GM19467 (cell line): ENCODE measurements around the gene ANKH.
"Not testable (repeated sequence)": the region's sequence is repeated elsewhere in the genome, so short reads cannot be mapped to it uniquely, and the experiment has no call there.

Source experiments
- ATAC-seq: cut with Tn5 transposase; IDR thresholded peaks from one replicate; pipeline ENCODE4 v1.9.1; 2021; ENCODE audit warnings: mild to moderate bottlenecking, moderate library complexity; ENCODE audit not compliant: unreplicated experiment

ANKH gene

DNA sequence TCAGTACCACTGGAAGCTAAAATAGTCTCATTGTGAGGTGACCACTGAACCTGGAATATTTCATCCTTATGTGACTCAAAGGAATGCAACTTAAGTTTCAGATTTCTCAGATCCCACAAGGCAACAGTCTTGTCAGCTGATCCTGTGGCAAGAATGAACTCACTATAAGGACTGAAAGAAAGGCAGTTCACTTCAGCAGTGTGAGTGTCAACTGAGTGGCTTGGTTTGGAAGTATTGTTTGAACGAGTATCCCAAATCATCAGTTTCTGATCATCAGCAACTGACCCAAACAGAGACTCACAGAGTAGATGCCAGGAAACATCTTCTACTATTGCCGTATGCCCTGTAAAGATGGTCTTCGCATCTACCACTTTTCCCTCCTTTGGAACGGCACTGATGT lies 74.2 kb downstream of the ANKH start:
- ATAC-seq, result not testable (repeated sequence)

DNA sequence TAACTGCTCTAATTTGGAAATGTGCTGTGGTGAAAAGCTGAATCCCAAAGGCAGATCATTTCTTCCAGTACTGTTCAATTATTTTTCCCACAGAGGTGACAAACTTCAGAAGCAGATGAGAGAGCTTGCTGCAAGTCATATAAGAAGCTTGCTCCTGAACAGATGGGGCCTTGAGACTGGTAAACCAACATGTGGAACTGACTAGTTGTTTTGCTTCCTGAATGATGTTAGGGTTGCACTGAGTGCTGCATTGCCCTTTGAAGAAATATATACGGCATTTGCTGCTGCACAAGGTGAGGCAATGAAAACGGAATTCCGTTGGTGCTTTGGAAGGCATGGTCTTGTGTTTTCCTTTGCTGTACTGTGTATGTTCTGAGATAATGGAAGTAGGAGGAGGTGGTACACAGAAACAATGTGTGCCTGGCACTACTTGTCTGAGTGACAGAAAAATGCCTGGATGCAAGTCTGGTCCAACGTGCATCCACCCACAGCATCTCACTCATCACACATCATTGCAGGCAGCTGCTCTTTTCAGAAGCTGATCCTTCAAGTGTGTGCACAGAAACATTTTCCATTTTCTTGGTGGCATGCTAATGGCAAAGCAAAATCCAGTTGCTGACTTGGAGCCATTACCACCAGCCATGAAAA lies 76.9 kb downstream of the ANKH start:
- ATAC-seq, result no peak

DNA sequence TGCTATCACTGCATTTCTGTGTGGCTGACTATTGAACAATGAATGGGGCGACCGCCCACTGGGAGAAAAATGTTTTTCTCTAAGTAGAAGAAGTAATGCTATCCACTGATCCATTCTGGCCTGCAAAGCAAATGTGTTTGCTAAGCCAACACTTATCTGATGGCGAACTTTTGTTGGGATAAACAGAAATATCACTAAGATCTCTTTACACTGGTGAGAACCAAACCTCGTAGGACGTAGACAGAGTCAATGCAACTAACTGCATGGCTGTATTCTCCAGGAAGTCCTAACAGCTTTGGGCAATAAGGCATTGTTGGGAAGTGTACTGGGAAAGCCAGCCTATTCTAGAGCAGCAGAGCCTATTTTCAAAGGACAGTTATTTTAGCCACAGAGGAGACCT lies 77.7 kb downstream of the ANKH start:
- no peak for ATAC-seq

DNA sequence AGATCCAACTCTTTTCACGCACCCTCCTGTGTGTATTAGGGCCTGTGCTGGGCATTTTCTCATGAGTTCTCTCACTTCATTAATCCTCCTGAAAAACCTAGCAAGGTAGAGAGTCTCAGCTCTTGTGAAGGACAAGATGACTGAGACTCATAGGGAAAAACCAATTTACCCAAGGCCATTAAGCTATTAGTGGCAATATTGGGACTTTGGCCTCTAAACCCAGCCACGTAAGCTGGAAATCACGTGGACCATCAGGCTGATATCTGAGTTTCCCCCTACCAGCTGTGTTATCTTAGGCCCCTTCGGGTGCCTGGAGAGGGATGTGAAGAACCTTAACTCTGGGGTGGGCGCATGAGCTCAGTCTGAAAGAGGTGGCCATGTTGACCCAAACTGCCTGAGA lies 80.7 kb downstream of the ANKH start:
- ATAC-seq, result no peak

DNA sequence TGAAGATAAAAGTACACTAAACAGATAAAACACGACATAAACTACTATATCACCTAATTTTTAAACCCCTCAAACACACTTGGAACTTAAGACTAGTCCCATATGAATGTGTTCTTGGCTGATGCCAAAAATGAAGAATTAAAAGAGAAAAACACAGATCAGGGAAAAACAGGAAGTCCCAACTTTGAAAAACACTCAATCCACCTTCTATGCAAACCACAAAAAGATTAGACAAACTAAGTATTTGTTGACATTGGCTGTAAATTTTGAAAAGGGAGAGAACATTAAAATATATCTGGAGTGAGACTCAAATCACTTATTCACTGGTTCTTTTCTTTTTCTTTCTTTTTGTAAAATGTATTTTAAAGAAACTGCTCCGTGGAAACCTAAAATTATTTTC lies 81.4 kb downstream of the ANKH start:
- ATAC-seq, result no peak

DNA sequence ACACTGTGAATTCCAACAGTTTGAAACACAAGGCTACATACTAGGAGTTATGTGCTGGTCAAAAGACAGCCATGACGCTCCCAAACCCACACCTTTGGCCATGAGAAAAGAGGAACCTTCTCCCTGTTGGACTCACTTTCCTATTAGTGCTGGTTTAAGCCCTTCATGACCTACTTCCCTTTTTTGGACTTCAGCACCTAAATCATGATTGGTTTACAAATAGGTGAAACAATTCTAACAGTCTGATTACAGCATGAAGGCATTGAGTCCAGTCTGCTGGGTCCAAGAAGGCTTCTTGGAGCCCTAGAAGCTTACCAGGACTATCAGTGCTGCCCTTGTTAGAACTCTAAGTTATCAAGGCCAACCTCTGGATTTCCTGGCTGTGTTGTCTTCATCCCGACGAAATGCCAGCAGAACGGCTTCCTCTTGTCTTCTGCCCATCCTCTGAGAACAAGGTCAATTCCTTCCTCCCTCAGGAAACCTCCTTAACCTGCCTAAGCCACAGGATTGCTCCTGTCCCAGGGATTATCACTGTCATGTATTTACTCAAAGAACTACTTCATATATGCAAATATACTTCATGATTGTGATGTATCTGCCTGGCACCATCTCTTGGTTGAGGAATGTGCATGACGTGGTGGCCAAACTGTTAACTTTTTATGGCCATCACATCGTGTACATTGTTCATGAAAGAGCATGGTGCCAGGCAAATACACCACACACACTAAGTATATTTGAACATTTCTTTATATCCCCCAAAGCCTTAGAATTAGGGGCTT lies 83.6 kb downstream of the ANKH start:
- ATAC-seq, result no peak

DNA sequence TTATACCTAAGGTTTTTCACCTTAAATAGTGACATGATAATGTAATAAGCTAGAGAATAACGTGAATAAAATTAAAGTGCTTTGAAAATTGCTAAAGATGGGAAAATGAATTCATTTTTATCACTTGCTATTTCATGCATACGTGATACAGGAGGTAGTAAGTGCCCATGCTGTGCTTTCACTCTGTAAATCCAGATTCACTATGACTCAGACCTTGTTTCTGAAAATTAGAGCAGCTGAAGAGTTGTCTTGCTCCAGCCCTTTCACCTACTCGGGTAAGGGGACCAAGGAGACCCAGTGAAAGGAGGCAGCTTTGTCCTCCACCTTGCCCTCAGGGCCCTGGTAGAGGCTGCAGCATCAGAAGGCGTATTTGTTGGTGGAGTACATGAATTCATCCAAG lies 87.9 kb downstream of the ANKH start:
- no peak for ATAC-seq

DNA sequence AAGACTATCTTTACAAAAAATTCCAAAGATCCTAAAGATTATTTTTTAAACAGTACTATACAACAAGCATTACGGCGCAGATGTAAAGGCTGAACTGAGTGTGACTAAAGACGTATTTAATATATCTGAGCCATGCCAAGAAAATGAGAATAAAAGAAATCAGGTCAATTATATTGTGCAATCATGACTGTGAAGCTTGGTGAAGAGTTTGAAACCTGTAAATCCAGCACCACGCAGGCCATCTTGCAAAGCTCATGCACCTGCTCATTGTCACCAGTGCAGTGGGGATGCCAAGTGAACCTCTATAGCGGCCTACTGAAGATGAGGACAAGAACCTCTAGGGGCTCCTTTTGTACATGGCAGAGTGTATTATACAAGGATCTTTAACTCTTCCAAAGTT lies 89.0 kb downstream of the ANKH start:
- no peak for ATAC-seq

DNA sequence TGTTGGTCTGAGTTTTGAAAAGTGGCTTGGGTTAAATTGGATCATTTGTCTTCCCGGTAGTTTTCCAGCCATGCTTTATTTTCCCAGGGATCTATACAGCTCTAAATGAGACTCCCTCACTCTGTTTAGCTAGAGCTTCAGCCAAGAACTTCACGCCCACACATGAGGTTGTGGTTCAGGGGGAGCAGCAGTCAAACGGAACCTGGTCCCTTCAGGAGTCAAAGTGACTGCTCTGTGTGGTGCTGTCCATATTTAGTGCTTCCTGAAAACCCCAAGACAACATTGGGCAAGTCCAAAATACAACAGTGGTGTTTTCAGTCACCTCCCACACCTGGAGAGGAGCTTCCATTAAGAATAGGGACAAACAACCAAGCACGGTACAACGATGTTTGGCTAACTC lies 90.5 kb downstream of the ANKH start:
- no peak for ATAC-seq

DNA sequence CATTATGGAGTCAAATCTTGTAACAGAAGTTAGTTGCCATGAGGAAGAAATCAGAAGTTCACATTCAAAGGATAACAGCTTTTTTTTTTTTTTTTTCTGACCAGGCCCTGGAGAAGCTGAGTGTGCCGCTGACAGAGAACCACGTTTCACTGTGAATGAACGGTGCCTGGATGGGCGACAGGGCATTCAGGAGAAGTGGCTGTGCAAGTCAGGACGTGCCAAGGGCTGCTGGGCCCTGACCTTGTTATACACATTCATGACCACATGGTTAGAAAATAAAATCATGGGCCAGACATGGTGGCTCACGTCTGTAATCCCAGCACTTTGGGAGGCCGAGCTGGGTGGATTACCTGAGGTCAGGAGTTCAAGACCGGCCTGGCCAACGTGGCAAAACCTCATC lies 91.6 kb downstream of the ANKH start:
- ATAC-seq, result no peak

DNA sequence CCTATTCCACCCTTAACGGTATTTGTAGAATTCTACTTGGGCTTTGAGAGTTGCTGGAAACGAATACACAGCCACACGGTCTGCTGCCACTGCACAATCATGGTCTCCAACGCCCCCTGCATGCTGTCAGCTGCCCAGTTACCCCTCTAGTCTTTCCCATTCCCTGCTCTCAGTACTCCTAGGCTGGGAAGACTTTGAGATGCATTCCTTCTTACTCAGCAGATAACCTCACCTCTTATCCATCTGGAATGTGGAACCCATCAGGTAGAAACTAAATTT lies 92.8 kb downstream of the ANKH start:
- ATAC-seq, result no peak

DNA sequence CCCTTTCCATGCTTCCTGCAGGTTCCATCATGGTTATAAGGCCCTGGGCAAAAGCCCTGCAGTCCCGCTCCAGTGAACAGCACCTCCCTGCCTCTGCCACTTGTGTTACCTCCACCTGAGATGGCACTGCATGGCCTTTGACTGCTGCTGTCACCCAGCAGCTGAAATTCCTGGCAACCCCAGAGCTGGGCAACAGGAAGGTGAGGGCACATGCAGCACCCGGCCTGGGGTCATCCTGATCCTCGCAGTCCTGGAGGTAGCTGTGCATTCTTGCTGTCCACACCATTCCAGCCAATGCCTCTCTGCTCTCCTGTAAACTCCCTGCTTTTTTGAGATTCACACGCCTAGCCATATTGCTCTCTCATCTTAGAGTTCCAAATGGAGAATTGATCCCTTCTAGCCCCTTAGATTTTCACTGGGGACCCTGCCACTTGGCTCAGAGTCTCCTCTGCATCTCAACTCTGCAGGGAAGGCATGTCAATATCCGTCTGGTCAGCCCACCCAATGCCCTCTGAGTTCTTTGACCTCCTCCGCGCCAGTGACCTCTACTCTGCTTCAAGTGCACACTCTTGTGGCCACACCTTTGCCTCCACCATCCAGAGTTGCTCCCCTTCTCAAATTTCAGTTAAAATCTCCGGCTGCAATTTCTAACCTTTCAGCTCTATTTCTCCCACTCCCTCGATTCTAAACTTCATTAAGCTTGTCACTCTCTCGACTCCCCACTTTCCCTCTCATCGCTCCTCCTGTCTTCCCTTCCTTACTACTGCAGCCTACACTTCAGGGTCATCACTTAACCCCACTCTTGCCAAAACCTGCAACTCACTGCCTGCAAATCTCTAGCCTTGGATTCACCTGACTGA lies 93.4 kb downstream of the ANKH start:
- no peak for ATAC-seq

DNA sequence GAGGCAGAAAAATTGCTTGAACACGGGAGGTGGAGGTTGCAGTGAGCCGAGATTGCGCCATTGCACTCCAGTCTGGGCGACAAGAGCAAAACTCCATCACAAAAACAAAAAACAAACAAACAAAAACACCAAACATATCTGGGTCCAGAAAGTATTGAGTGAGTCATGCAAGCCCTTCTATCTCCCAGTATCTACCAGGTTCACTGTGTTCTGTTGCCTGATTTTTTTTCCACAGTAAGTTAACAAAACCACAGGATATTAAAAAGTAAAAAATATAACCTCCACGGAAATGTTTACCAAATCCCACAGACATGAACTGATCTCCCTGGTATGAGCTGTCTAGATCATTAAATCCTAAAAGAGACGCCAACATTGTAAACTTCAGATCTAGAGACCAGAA lies 94.4 kb downstream of the ANKH start:
- no peak for ATAC-seq

DNA sequence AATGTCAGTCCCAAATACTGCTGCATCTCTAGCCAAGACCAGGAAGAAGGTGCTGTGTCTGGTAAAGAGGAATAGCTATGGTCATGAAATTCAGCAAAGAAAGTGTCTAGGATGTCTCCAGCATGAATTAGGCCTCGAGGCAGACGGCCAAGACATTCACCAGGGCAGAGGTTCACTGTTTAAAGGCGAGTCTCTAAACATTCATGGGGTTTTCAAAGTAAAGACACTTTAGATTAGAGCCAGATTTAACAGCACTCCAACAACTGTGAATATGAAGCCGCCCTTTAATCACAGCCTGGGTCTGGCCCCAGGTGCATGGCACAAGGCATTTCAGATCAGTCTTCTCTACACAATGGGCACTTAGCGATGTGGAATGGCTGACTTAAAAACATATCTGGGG lies 95.0 kb downstream of the ANKH start:
- ATAC-seq, result no peak

DNA sequence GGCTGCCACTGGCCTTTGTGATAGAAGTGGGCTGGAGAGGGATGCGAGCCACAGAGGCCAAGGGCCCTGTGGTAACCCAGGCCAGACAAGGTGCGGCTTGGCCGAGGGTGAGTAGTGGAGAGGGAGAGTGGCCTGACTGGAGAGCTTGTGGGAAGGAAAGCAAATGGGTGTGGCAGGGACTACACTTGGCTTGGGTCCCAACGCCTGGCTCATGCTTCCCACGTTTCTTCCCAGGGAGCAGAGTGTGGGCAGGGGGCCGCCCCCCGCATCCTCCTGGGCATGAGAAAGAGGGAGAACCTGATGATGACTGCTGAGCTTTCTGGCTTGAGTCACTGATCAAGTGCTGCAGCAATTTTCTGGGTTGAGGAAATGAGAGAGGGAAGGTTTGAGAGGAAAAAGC lies 95.7 kb downstream of the ANKH start:
- no peak for ATAC-seq

DNA sequence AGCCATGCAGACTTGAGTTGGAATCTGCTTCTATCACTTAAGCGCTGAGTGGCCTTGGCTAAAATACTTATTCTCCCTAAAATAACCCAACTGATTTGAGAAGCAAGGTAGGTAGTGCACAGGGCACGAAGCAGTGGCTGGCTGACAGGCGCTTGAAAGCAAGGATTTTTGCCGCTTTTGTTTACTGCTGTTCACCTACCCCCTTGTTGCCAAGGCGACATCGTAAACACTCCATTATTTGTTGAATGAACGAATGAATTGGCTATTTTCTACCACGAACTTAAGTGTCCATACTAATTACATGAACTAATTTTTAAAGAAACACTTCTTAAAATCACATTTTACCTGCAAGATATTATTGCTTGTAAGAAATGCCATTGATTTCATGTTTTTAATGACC lies 98.0 kb downstream of the ANKH start:
- ATAC-seq, result no peak

DNA sequence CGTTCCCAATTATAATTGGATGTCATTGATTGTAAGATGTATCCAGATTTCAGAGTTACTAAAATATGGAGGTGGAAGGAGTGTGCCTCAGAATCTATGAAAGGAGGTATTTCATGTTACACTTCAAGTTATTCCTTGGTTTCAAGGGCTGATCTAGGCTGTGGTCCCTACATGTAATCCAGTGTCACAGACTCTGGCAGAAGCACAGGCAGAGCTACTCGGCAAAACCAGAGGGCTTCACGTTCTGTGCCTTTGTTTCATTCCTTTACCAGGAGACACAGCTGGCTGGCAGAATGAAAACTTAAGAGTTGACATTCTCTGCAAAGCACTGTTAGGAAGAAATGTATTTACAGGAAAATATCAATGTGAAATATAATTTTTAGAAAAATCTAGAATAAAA lies 99.6 kb downstream of the ANKH start:
- no peak for ATAC-seq

DNA sequence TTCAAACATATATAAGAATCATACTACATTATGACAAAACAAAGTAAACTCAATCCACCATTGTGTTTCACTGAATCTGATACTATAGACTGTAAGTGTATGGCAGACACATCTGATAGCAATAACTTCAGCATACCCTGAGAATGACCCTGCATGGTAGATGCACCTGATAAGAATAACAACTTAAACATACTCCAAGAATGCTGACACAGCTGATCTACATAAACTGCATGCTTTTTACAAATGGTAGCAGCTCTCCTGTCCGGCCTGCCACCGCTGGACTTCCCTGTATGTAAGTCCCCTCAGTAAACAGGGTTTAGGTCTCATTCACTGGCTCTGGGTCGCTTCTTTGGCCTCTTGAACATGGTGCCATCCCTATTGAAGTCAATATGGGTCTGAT lies 100.4 kb downstream of the ANKH start:
- ATAC-seq, result no peak

DNA sequence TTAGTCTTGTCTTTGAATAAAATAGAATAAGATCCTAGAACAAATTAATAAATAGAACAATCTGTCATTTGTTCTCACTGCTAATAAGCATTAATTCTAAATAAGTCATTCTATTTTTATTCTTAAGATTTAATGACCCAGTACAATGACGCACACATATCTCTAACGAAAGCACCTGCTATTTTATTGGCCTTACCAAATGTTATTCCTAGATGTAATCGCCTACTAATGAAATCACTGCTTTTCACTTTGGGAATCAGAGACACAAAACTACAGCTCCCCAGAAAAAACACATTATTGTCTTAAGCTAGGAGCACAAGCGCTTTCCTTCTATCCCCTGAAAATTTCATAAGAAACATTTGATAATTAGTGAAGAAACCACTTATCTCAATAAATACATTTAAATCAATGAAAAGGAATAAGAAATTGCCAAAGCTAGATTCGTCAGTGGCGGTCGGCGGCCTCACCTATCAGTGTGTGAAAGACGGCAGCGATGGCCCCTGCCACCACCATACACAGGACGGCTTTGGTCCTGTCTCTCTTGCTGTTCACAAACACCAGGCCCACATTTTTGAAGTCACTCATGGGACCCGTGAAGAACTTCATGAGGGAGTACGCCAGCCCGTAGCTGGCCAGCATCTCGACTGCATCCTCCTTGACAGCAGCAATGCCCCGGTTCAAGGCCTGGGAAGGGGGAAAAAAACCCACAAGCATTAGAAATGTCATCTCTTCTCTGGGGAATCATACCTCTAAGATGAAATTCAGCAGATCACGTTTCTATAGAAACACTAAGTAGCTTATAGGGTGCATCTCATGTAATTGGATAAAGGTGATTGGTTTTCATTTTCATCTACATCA lies 102.8 kb downstream of the ANKH start:
- no peak for ATAC-seq

DNA sequence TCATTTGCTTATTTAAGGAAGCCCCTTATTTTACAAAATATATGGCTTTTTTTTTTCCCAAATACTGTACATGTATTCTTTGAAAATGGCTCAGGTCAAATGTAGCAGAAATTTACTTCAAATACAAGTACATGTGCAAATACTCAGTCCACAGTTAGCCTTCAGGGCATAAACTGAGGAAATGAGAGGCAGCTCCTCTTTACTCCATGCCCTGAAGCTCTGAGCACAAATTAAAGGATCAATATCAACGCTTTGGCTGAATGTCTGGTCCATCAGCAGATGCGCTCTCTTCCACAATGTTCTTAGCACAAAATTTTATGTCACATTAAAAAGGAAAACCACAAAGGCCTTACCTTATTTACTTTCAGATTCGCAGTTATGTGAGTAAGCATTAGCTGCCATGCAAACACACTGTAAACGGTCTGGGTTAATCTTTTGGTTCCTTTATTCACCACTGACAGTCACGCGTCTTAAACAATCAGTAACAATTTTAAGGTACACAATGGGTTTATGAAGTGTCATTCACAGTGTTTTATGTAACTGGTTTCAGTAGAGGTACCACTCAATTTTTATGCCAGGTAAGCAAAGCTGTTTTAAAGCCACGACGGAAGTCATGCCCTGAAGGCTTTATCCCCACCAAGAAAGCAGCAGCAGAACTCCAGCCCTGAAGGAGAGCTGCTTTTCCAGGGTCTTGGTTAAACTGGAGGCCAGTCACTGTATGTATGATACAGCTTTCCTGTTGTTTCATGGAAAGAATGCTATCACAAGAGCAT lies 103.7 kb downstream of the ANKH start:
- no peak for ATAC-seq
